ENCODE results near the gene WSCD1.

Gene WSCD1

GRCh38 chr17:6064868-6065267, 5.3 kb upstream of the WSCD1 start:
- no peak for DNase-seq

- DNase-seq: no peak
These were observed 4.8 kb upstream of the WSCD1 start for GRCh38 chr17:6065351-6065750.

DNA sequence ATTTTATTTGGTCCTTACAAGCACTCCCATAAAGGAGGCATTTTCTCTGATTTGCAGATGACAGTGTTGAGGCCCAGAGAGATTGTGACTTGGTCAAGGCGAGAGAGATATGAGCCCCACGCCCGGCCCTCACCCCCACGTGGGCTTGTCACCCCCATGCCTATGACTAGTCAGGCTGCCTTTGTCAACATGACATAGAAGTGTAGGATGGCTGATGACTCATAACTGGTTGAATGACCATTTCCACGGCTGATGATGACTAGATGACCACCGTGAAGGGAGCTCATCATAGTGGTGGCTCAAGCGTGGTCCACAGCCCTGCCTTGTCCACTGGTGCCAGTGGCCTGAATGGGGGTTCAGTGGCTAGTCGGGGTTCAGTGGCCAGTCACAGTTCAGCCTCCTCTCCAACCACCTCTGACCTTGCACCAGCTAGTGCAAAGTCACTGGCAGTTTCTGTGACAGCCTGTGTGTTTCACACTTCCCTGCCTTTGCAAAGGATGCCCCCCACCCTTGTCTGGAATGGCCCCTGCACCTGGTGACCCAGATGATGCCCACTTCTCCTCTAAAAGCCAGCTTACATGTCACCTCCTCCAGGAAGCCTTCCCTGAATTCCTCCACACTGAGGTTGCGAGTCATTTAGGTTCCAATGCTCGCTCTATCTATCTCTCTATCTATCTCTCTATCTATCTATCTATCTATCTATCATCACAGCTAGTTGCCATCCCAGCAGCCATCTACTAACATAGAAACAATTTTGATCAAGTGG, 3.8 kb upstream of the WSCD1 start:
- DNase-seq: no peak

GRCh38 chr17:6067060-6067459, 3.1 kb upstream of the WSCD1 start:
- DNase-seq: no peak

DNA sequence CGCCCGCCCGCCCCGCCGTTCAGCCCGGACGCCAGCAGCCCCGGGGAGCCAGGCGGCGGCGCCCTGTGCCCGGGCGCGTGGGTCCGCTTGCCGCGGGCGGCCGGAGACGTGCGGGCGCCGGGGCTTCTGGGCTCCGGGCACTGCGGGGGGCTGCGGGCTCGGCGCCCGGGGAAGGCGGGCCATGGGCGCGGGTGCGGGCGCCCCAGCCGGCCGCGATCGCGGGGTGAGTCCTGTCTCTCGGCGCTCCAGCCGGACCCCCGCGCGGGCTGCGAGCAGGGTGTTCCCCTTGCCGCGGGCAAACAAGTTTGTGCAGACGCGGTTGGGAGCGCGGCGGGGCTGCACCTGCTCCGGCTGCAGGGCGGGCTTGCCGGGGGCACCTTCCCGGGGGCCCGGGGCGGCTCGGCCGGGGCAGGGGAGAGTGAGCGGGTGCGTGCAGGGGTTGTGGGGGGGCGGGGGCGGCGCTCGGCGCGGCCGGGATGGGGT, 292 bp downstream of the WSCD1 start:
- DNase-seq: no peak

GRCh38 chr17:6070913-6071511, 833 bp downstream of the WSCD1 start:
- no peak for DNase-seq

GRCh38 chr17:6071528-6072065, 1.4 kb downstream of the WSCD1 start:
- DNase-seq: no peak

DNA sequence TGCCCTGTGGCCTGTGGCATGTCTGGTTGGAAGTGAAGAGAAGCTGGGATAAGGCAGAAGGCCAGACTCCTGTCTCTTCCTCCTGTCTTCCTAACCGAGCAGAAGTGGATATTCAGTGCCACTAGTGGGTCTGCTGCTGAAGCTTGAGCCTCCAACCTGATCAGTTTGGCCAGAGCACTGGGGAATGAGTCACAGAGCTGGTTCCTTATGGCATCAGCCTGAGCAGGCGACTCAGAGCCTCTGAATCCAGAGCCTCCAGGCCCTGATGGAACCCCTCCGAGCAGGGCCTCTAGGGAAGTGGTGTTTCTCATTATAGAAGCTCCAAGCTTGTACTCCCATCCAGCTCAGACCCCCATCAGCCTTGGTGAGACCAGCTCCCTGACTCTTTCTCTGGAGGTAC, 2.0 kb downstream of the WSCD1 start:
- DNase-seq: no peak

- no peak for DNase-seq
These were observed 2.4 kb downstream of the WSCD1 start for GRCh38 chr17:6072611-6073010.

DNA sequence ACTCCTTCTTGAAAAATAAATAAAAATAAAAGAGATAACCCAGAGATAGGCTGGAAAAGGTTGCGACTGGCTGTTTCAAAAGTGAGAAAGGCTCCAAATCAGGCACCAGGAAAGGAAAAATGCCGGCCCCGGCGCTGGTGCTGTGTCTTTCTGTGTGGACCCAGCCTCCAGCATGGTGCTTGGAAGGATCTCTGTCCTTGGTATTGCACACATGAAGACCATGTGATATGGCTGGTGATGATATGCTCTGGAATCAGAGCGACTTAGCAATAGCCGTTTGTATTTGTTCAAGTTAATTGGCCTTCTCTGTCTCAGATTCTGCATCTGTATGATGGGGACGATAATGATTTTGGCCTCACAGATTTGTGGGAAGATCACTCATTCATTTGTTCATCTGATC, 3.4 kb downstream of the WSCD1 start:
- no peak for DNase-seq

DNA sequence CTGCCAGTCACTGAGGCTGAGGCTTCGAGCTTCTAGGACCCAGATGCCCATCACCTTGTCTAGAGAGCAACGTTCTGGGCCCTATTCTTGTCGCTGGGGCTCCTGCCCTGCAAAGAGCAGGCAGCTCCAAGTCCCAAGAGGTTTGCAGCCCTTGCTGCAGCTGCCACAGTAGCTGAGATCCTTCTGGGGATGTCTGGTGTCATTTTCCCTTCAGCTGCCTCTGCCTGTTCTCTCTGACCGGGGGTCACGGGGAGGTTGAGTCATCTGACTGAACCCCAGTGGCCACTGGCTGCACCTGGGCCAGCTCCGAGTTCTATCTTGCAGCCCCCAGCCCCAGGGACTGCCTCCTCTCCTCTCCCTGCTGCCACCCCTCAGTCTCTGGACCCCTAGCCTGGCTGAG, 4.9 kb downstream of the WSCD1 start:
- no peak for DNase-seq

DNA sequence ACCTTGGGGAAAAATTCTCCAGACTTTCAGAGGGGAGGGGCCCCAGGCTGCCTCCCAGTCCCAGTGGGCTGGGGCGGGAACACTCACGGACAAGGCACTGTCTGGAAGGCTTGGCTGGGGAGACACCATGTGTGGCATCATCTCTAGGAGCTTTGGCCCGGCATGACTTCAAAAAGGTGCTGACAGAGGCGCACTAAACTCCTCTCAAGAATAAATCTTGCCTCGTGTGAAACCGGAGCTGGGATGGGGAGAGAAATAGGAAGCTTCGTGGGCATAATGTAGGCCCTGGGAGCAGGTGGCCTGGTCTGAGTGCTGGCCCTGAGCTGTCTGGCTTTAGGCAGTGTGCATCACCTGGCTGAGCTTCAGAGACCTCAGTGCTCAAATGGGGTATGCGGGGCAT, 5.7 kb downstream of the WSCD1 start:
- DNase-seq: no peak

DNA sequence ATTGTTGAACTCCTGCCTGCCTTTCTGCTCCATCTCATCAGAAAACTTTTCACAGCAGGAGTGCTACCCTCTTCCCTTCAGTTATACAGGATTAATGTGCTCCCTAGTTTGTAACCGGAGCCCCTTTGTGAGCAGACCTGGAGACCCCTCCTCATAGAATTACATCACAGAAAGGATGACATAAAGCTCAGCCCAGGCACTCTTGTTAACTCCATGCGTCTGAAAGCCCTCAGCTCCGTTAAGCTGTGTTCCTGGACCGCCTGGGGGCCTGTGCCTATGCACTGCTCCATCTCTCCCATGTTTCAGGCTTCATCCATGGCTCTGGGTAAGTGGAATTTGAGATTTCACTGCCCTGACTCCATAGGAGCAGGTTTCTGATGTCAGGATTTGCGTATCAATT, 7.6 kb downstream of the WSCD1 start:
- no peak for DNase-seq

DNA sequence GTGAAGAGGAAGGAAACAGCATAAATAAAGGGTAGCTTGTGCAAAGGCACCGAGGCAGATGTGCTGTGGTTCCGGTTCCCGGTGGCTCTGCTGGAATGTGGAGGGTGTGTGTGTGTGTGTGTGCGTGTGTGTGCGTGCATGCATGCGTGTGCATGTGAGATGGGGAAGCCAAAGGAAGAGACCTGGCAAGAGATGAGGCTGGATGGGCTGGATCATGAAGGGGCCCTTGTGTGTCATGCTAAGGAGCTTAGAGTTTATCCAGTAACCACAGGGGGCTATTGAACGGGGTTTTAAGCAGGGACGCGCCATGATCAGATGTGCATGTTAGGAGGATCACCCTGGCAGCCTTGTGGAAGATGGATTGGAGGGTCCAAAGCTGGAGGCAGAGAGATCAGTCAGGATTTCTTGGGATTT, 8.3 kb downstream of the WSCD1 start:
- DNase-seq: no peak

- no peak for DNase-seq
These were observed 9.1 kb downstream of the WSCD1 start for GRCh38 chr17:6079155-6079888.

DNA sequence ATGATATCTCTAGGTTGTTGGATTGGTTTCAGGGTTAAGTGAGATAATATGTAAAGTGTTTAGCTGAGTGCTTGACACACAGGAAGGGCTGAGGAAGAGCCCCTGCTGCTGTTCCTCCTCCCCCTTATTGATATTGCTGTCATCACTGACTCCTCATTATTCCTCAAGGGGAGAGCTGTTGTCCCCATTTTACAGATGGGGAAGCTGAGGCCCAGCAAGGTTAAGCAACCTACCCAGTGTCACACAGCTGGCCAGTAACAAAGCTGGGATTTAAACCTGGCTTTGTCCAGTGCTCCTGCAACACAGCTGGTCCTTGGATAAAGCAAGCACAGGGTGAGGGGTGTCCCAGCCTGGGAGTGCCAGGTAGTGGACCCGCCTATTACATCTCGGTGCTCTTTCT, 9.8 kb downstream of the WSCD1 start:
- no peak for DNase-seq

DNA sequence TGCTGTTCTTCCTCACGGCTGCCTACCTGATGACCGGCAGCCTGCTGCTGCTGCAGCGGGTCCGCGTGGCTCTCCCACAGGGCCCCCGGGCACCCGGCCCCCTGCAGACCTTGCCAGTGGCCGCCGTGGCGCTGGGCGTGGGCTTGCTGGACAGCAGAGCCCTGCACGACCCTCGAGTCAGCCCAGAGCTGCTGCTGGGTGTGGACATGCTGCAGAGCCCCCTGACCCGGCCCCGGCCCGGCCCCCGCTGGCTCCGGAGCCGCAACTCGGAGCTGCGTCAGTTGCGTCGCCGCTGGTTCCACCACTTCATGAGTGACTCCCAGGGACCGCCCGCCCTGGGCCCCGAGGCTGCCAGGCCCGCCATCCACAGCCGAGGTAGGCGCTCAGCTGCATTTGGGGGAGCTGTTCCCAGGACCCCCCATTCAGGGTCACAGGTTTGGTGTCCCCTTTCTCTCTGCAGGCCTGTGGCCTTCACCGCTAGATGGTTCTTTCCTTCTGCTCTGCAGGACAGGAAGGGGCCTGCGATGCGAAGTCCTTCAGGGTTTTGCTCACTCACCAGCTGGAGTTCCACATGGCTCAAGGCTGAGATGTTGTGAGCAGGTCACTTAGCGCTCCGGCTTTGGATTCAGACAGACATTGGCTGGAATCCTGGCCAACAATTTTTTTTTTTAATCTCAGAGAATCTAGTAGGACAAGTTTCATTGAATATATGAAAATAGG, 10.7 kb downstream of the WSCD1 start:
- DNase-seq: no peak

- no peak for DNase-seq
These were observed 12.2 kb downstream of the WSCD1 start for GRCh38 chr17:6082335-6082734.

DNA sequence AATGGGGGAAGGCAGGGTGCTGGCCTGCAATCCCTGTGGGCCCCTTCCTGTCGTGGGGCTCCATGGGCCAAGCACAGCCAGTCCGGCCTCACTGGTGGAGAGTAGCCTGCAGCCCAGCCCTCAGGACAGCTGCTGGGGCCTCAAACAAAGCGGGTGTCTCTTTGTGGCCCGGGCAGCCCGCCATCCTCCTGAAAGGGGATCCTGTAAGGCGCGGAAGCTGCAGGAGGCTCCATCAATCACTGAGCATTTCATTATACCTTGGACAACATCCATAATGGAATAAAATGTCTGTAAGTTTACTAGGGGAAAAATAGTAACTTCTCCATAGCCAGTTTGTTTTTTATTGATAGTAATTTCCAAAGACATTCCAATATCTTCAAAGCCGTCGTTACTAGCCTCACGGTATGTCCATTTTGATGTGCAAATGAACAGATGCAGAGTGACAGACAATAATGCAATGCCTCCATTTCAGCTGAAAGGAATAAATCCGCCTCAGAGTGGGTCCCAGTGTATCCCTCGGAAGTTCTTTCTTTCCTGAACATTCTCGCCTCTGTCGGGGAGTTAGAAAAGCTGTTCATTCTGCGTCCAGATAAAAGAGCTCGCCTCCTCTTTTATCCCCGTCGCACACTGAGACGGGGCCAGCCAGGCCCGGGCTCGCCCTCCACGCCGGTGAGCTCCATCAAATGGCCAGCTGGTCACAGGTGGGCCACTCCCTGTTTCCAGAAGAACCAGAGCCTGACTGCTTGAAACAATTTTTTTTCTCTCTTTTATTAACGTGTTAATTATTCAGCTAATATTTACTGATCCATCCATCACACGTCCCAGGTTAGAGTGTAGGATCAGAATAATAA, 14.4 kb downstream of the WSCD1 start:
- no peak for DNase-seq

DNA sequence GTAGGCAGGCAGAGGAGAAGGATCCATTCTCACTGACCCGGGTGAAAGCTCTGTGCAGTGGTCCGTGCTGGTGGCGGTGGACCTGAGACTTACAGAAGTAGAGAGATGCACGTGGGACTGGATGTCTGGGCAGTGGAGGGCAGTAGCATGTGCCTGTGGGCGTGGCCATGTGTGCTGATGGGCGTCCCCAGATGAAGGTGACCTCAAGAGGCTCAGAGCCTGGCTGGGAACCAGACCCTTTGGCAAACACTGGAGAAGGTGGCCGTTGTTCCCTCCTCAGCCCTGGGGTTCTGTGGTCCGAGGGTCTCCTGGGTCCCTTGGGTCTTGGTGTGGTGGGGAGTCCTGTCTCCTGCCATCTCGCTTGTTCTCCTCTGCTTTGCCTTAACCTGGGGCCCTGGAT, 15.6 kb downstream of the WSCD1 start:
- DNase-seq: no peak

DNA sequence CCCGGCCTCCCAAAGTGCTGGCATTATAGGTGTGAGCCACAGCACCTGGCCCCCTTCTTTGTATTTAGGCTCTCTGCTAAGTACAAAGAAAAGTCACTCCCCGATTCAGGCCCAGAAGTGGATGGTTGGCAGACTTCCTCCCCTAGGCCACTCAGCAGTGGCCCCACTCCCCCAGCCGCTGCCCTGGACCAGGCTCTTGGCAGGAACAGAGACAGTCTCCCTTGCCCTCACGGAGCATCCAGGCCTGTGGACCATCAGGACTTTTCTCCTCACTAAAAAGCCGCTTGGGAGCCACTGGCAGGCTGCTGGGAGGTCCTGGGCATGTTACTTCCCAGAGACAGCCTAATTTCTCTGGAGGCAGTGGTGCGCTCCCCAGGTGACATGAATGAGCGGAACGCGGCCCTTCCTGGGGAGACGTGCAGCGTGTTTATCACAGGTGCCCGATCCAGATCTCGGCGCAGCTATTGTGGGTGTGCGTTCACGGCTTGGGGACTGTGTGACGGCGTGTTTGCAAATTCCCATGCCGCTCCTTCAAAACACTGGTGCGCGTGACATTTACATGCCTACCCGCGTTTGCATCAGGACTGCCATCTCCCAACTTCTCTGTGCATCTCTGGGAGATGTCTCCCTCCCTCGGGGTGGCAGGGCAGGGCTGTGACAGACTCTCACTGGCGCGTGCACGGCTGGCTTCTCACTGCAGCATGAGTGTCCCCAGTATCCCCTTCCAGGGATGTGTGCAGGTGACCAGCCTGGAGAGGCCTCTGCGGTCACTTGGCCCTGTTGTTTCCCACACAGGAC, 16.6 kb downstream of the WSCD1 start:
- no peak for DNase-seq
